Neuronal stem cell (in vitro differentiated cells): ENCODE measurements around the gene TMEM151B.

Source experiments
- DNase-seq: peaks from one replicate; pipeline ENCODE4 v3.0.0-alpha.2; 2013; ENCODE audit warnings: low spot score
- H2AFZ ChIP-seq: one replicate; pipeline ENCODE4 v1.6.1; 2013; ENCODE audit warnings: mild to moderate bottlenecking, low read length, inconsistent platforms
- H2AK5ac ChIP-seq: 2 replicates; pipeline ENCODE4 v1.6.1; 2013; ENCODE audit warnings: low read depth, mild to moderate bottlenecking, inconsistent platforms, low read length, moderate library complexity, mixed read lengths
- H2BK120ac ChIP-seq: 2 replicates; pipeline ENCODE4 v1.6.1; 2013; ENCODE audit warnings: low read depth, mild to moderate bottlenecking, inconsistent platforms, low read length, moderate library complexity, mixed read lengths
- H2BK12ac ChIP-seq: one replicate; pipeline ENCODE4 v1.6.1; 2013; ENCODE audit warnings: low read length, inconsistent platforms
- H2BK15ac ChIP-seq: 2 replicates; pipeline ENCODE4 v1.6.1; 2013; ENCODE audit warnings: mild to moderate bottlenecking, low read length, inconsistent platforms, mixed read lengths
- H2BK5ac ChIP-seq: one replicate; pipeline ENCODE4 v1.6.1; 2013; ENCODE audit warnings: inconsistent platforms, mild to moderate bottlenecking, low read length, moderate library complexity
- H3K14ac ChIP-seq: one replicate; pipeline ENCODE4 v1.6.1; 2013; ENCODE audit warnings: low read length, inconsistent platforms
- H3K18ac ChIP-seq: 2 replicates; pipeline ENCODE4 v1.6.1; 2013; ENCODE audit warnings: low read length, inconsistent platforms
- H3K23ac ChIP-seq: 2 replicates; pipeline ENCODE4 v1.6.1; 2013; ENCODE audit warnings: low read depth, mild to moderate bottlenecking, mixed read lengths, low read length, inconsistent platforms; ENCODE audit not compliant: poor library complexity
- H3K27ac ChIP-seq: replicated peaks from 3 replicates; pipeline ENCODE4 v1.5.1; 2013; ENCODE audit warnings: low read length, inconsistent platforms
- H3K27me3 ChIP-seq, 3 experiments: 2 replicates each; pipeline ENCODE4 v1.6.1; 2013; ENCODE audit warnings: low read length in 3 of 3, mild to moderate bottlenecking in 2 of 3, inconsistent platforms in 1 of 3, low read depth in 1 of 3, mixed read lengths in 1 of 3, moderate library complexity in 1 of 3; ENCODE audit not compliant: control insufficient read depth in 3 of 3, insufficient read depth in 3 of 3
- H3K36me3 ChIP-seq, 2 donors: replicated peaks in 1 of 2; 2 replicates each; pipeline ENCODE4 v1.6.1; 2013; ENCODE audit warnings: low read length in 2 of 2; ENCODE audit not compliant: control insufficient read depth in 2 of 2, insufficient read depth in 2 of 2
- H3K4ac ChIP-seq: 2 replicates; pipeline ENCODE4 v1.6.1; 2013; ENCODE audit warnings: inconsistent platforms, mild to moderate bottlenecking, low read length, moderate library complexity
- H3K4me1 ChIP-seq, 2 donors: 1 replicate in 1 of 2; 2 replicates in 1 of 2; pipeline ENCODE4 v1.6.1; 2013; ENCODE audit warnings: low read length in 2 of 2, low read depth in 1 of 2; ENCODE audit not compliant: control insufficient read depth in 2 of 2, insufficient read depth in 1 of 2
- H3K4me2 ChIP-seq: one replicate; pipeline ENCODE4 v1.6.1; 2013; ENCODE audit warnings: mild to moderate bottlenecking, low read length, inconsistent platforms; ENCODE audit not compliant: insufficient read depth, poor library complexity, severe bottlenecking
- H3K4me3 ChIP-seq, 2 donors: 2 replicates each; pipeline ENCODE4 v1.5.1; 2013; ENCODE audit warnings: low read length in 2 of 2, mild to moderate bottlenecking in 2 of 2, inconsistent platforms in 1 of 2, moderate library complexity in 1 of 2
- H3K79me1 ChIP-seq: one replicate; pipeline ENCODE4 v1.6.1; 2013; ENCODE audit warnings: low read depth, mild to moderate bottlenecking, inconsistent platforms, low read length, moderate library complexity
- H3K9ac ChIP-seq: one replicate; pipeline ENCODE4 v1.6.1; 2013; ENCODE audit warnings: mild to moderate bottlenecking, low read depth, low read length, inconsistent platforms; ENCODE audit not compliant: poor library complexity
- H3K9me3 ChIP-seq, 2 donors: replicated peaks in 1 of 2; 2 replicates each; pipeline versions ENCODE3 to v1.6.1; 2013; ENCODE audit warnings: low read length in 2 of 2, mild to moderate bottlenecking in 2 of 2, inconsistent platforms in 1 of 2, low read depth in 1 of 2, mixed read lengths in 1 of 2, moderate library complexity in 1 of 2; ENCODE audit not compliant: control insufficient read depth in 2 of 2, insufficient read depth in 1 of 2
- H4K8ac ChIP-seq: one replicate; pipeline ENCODE4 v1.6.1; 2013; ENCODE audit warnings: low read depth, mild to moderate bottlenecking, inconsistent platforms, low read length, moderate library complexity
- H4K91ac ChIP-seq: one replicate; pipeline ENCODE4 v1.6.1; 2013; ENCODE audit warnings: low read length, low read depth, mild to moderate bottlenecking, inconsistent platforms; ENCODE audit not compliant: poor library complexity
- WGBS, 2 donors: extraction: QIAGEN DNeasy Blood & Tissue Kit; methylation state at CpG; one replicate each; pipeline ENCODE4 v1.1.7; 2013; ENCODE audit warnings: missing lambda C conversion rate in 2 of 2, mixed read lengths in 1 of 2; ENCODE audit not compliant: insufficient read length in 2 of 2, insufficient replicate concordance in 1 of 2; ENCODE audit errors: extremely low coverage in 2 of 2; 5-methylcytosine and 5-hydroxymethylcytosine counted together

Gene TMEM151B

GRCh38 chr6:44253307-44254101 lies 16.7 kb upstream of the TMEM151B start:
- Histone ChIP-seq H3K23ac (no peak overlapping the region), H2AFZ (no peak overlapping the region), H3K79me1 (peaks cover 3% of the 10 kb centered on the region), H3K9ac (peak overlapping the region; percentile 6), H2BK120ac (no peak overlapping the region), H3K9me3 (no peaks in the 10 kb centered on the region), H3K4me3 (no peak overlapping the region), H3K36me3 (peaks cover 60 to 81% of the 10 kb centered on the region in 2 donors), H3K27ac (no peak overlapping the region), H2BK12ac (no peak overlapping the region), H3K4ac (no peak overlapping the region), H3K4me1 (peaks cover 18 to 19% of the 10 kb centered on the region in 2 donors), H2AK5ac (no peak overlapping the region), H2BK15ac (no peak overlapping the region), H3K18ac (no peak overlapping the region), H3K4me2 (no peak overlapping the region), H3K14ac (no peak overlapping the region), H3K27me3 (no peaks in the 10 kb centered on the region), H4K91ac (no peak overlapping the region), H2BK5ac (no peak overlapping the region), H4K8ac (no peak overlapping the region)
- no peak for DNase-seq
- no CpG with 5 or more reads among the region's 10 CpGs for WGBS, 2 donors

DNA sequence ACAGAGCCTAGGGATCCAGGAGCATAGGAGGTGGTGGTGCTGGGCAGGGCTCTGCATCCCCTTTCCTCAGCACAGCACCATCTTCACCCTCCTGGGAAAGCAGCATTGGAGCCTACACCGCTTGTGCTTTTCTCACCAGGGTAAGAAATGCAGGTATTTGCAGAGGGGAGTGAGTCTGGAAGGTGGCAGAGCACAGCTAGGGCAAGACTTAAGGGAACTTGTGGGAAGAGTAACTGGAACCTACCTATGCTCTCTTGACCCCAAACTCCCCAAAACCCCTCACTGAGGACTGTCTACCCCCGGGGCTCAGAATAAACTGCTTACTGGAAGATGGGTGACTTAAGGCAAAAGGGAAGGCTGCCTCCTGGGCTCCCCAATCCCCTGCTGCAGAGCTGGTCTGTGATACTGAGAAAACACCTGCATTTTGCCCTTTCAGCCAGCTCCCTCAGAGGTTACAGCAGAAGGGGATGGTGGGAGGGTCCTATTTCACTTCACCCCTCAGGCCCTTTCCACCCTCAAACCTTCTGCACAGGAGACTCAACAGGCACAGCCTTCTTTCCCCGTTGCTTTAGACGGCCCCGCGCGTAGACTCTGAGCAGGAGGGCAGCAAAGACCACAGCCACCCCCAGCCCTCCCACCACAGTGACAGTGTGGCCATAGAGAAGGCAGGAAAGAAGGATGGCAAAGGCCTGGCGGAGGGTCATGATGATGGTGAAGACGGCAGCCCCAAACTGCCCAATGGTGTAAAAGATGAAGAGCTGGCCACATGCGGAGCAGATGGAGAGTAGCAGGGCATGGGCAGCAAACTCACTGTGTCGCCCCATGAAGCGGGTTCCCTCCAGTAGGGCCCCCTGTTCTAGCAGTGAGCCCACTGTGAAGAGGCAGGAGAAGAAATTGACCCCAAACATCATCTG lies 15.8 kb upstream of the TMEM151B start:
- Histone ChIP-seq H4K8ac (peak overlapping the region; percentile 83), H2AFZ (no peak overlapping the region), H3K4me3 (no peak overlapping the region), H3K9ac (no peak overlapping the region), H3K36me3 (peaks cover 54 to 81% of the 10 kb centered on the region in 2 donors), H3K27me3 (no peaks in the 10 kb centered on the region), H3K4ac (no peak overlapping the region), H3K14ac (no peak overlapping the region), H2BK12ac (no peak overlapping the region), H2BK15ac (no peak overlapping the region), H2BK5ac (no peak overlapping the region), H2AK5ac (no peak overlapping the region), H3K27ac (no peak overlapping the region), H4K91ac (no peak overlapping the region), H3K4me2 (no peak overlapping the region), H3K9me3 (no peaks in the 10 kb centered on the region), H3K4me1 (peaks cover 12 to 14% of the 10 kb centered on the region in 2 donors), H2BK120ac (no peak overlapping the region), H3K18ac (no peak overlapping the region), H3K79me1 (peaks cover 3% of the 10 kb centered on the region), H3K23ac (no peak overlapping the region)
- no peak for DNase-seq
- whole genome bisulfite sequencing, 2 donors = no CpG with 5 or more reads among the region's 12 CpGs

DNA sequence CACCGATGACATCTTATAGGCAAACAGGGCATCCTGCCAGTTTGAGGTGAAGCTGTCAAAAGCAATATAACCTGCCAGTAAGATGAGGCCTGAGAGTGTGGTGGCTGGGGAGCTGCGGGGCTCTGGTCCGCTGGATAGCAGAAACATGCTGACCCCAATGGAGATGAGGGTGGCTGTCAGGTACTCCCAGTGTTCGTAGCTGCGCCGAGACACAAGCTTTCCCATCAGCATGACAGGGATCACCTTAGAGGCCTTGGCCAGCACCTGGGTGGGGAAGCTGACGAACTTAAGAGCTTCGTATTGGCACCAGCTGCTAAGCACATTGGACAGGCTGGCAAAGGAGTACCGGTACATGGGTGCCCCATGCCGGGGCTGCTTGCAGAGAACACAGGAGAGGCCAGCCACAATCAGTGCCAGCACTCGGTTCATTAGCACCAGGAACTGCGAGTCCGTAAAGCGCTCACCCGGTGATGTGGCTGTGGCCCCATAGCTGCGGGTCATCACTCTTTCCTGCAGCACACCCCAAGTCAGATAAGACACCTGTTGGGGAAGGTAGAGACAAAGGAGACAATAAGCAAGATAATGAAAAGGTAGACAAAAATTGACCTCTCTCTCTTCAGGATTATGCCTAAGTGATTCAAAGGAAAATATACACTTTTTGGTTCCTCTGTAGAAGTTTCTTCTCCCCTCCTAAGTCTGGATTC lies 15.0 kb upstream of the TMEM151B start:
- Histone ChIP-seq H2BK120ac (no peak overlapping the region), H2AFZ (no peak overlapping the region), H3K18ac (no peak overlapping the region), H3K27ac (no peak overlapping the region), H3K14ac (no peak overlapping the region), H2BK12ac (no peak overlapping the region), H3K9ac (no peak overlapping the region), H3K36me3 (peaks cover 54 to 81% of the 10 kb centered on the region in 2 donors), H3K4me3 (peak overlapping the region in 1 of 2 donors; percentile 67), H2BK15ac (no peak overlapping the region), H4K91ac (no peak overlapping the region), H4K8ac (peak overlapping the region; percentile 83), H3K27me3 (no peaks in the 10 kb centered on the region), H2AK5ac (no peak overlapping the region), H3K23ac (no peak overlapping the region), H3K79me1 (no peaks in the 10 kb centered on the region), H2BK5ac (no peak overlapping the region), H3K9me3 (no peaks in the 10 kb centered on the region), H3K4me1 (peaks cover 12 to 14% of the 10 kb centered on the region in 2 donors), H3K4me2 (no peak overlapping the region), H3K4ac (no peak overlapping the region)
- WGBS, 2 donors = no CpG with 5 or more reads among the region's 16 CpGs
- no peak for DNase-seq
